GM18868 (cell line): ENCODE results near the gene LYRM4.
A peak's percentile ranks its signal among the peaks of the same experiment; 100 is the strongest.

Experiments
- ATAC-seq: cut with Tn5 transposase; IDR thresholded peaks from one replicate; pipeline ENCODE4 v1.9.1; 2021; ENCODE audit warnings: mild to moderate bottlenecking, moderate library complexity; ENCODE audit not compliant: unreplicated experiment

Gene LYRM4

GRCh38 chr6:5150551-5151075 is 110.1 kb downstream of the LYRM4 start:
- ATAC-seq, result no peak

GRCh38 chr6:5149891-5150290 is 110.9 kb downstream of the LYRM4 start:
- ATAC-seq, result no peak

GRCh38 chr6:5149159-5149704 is 111.5 kb downstream of the LYRM4 start:
- no peak for ATAC-seq

- ATAC-seq, result no peak
Observed at GRCh38 chr6:5146398-5146797, 114.4 kb downstream of the LYRM4 start.

GRCh38 chr6:5143634-5144311 is 117.0 kb downstream of the LYRM4 start:
- peak; percentile 58 for ATAC-seq

- ATAC-seq, result no peak
Observed at GRCh38 chr6:5142915-5143314, 117.8 kb downstream of the LYRM4 start.

GRCh38 chr6:5142131-5142530 is 118.6 kb downstream of the LYRM4 start:
- no peak for ATAC-seq

GRCh38 chr6:5141046-5141445 is 119.7 kb downstream of the LYRM4 start:
- ATAC-seq, result no peak

- peak; percentile 47 for ATAC-seq
Observed at GRCh38 chr6:5139828-5140771, 120.7 kb downstream of the LYRM4 start.

- ATAC-seq, result no peak
Observed at GRCh38 chr6:5138995-5139827, 121.5 kb downstream of the LYRM4 start.

GRCh38 chr6:5136851-5137250 is 123.9 kb downstream of the LYRM4 start:
- ATAC-seq, result no peak

GRCh38 chr6:5135788-5136376 is 124.9 kb downstream of the LYRM4 start:
- no peak for ATAC-seq

- ATAC-seq, result no peak
Observed at GRCh38 chr6:5133943-5134342, 126.8 kb downstream of the LYRM4 start.

- ATAC-seq, result peak; percentile 88
Observed at GRCh38 chr6:5132731-5133130, 128.0 kb downstream of the LYRM4 start.

- no peak for ATAC-seq
Observed at GRCh38 chr6:5130135-5130866, 130.4 kb downstream of the LYRM4 start.

- ATAC-seq, result no peak
Observed at GRCh38 chr6:5128351-5128750, 132.4 kb downstream of the LYRM4 start.

- no peak for ATAC-seq
Observed at GRCh38 chr6:5127106-5127687, 133.6 kb downstream of the LYRM4 start.

GRCh38 chr6:5126214-5126613 is 134.5 kb downstream of the LYRM4 start:
- no peak for ATAC-seq
